ENCODE data around the gene PLA2G6.

Gene PLA2G6

GRCh38 chr22:38203855-38204514, 22.4 kb upstream of the PLA2G6 start:
- Mint-ChIP-seq H3K27ac (peak overlapping the region; percentile 46), H3K27me3 (no peaks in the 10 kb centered on the region), H3K9me3 (ENCODE audit: low read depth) (no peaks in the 10 kb centered on the region), H3K4me1 (ENCODE audit: low read depth) (peaks cover 28% of the 10 kb centered on the region), H3K36me3 (no peaks in the 10 kb centered on the region), H3K4me3 (peak overlapping the region; percentile 85)

DNA sequence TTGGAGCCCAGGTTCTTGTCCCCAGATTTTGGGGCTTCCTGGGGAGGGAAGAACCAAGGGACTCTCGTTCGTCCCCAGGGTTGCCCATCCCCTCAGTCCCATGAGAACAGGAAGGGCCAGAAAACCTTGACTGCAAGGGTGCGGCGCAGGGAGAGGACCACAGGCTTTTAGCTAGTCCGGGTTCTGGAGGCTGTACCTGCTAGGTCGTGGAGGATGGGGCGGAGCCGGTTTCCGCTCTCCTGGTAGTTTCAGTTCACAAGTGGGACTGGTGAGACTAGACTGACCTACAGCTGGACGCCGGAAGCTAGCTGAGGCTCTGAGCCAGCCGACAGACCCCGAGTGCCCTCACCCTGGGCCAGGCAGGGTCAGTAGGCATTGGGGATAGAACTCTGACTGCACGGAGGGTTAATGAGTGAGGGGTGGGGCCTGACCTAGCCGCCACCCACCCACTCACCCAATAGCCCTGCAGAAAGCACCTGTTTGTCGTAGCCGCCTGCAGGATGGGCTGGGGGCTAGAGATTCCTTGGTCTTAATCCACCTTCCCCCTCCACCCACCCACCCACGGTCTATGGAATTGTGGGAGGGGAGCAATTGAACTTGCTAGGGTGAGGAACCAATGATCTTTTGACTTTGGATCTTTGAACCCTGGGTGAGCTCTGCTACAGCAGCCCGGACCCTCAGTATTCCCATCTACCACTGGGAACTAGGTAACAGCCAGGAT, 21.6 kb upstream of the PLA2G6 start:
- no peaks in the 10 kb centered on the region for H3K27me3 Mint-ChIP-seq
- H3K36me3 Mint-ChIP-seq: no peaks in the 10 kb centered on the region
- H3K4me1 Mint-ChIP-seq (ENCODE audit: low read depth): peaks cover 28% of the 10 kb centered on the region
- peak overlapping the region; percentile 85 for H3K4me3 Mint-ChIP-seq
- H3K9me3 Mint-ChIP-seq (ENCODE audit: low read depth): no peaks in the 10 kb centered on the region
- peak overlapping the region; percentile 22 for H3K27ac Mint-ChIP-seq

GRCh38 chr22:38202437-38203089, 20.9 kb upstream of the PLA2G6 start:
- peak overlapping the region; percentile 22 for H3K27ac Mint-ChIP-seq
- no peaks in the 10 kb centered on the region for H3K36me3 Mint-ChIP-seq
- no peaks in the 10 kb centered on the region for H3K9me3 Mint-ChIP-seq (ENCODE audit: low read depth)
- no peaks in the 10 kb centered on the region for H3K27me3 Mint-ChIP-seq
- peak overlapping the region; percentile 85 for H3K4me3 Mint-ChIP-seq
- peaks cover 28% of the 10 kb centered on the region for H3K4me1 Mint-ChIP-seq (ENCODE audit: low read depth)

DNA sequence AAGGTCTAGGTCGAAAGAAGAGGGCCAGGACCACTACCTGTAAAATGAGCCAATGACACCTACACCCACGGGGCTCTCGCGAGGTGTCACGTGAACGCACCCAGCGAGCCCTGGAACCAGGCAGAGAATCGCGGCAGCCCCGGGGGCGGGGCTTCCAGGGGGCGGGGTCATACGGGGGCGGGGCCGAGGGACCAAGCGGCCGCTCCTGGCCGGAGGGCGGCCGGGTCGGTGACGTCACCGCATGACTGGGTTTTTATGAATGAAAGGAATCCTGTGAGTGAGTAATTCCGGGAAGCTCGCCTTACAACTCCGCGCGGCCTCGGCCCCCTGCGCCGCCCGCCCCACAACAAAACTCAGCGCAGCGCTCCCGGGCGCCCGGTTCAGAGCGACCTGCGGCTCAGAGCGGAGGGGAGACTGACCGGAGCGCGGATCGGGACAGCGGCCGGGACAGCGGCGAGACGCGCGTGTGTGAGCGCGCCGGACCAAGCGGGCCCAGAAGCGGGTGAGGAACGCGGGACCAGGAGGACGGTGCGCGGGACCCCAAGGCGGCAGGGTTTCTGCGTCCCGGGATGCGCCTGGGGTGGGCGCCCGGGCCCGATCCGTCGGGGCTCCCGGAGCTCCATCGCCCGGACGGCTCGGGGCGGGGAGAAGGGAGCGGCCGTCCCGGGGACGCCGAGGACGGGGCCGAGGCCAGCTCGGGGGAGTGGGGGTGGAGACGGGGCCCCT, 20.2 kb upstream of the PLA2G6 start, which contains the start of gene MAFF:
Gene MAFF, plus strand, starts transcription at position 284 of the 726 bp plus-strand sequence. CDS start 11,860 bp downstream, outside the sequence.
- peaks cover 28% of the 10 kb centered on the region for H3K4me1 Mint-ChIP-seq (ENCODE audit: low read depth)
- H3K27ac Mint-ChIP-seq: peak within 1 kb of the TSS; percentile 94
- no peaks in the 10 kb centered on the region for H3K9me3 Mint-ChIP-seq (ENCODE audit: low read depth)
- peak within 1 kb of the TSS; percentile 88 for H3K4me3 Mint-ChIP-seq
- H3K36me3 Mint-ChIP-seq: no peaks in the 10 kb centered on the region
- no peaks in the 10 kb centered on the region for H3K27me3 Mint-ChIP-seq

- peak overlapping the region; percentile 94 for H3K27ac Mint-ChIP-seq
- no peaks in the 10 kb centered on the region for H3K27me3 Mint-ChIP-seq
- H3K4me3 Mint-ChIP-seq: peak overlapping the region; percentile 88
- H3K4me1 Mint-ChIP-seq (ENCODE audit: low read depth): peaks cover 28% of the 10 kb centered on the region
- H3K9me3 Mint-ChIP-seq (ENCODE audit: low read depth): no peaks in the 10 kb centered on the region
- no peaks in the 10 kb centered on the region for H3K36me3 Mint-ChIP-seq
These were observed 19.7 kb upstream of the PLA2G6 start for GRCh38 chr22:38201371-38201710.

GRCh38 chr22:38199826-38200559, 18.4 kb upstream of the PLA2G6 start:
- Mint-ChIP-seq H3K36me3 (no peaks in the 10 kb centered on the region), H3K4me3 (no peak overlapping the region), H3K27me3 (no peaks in the 10 kb centered on the region), H3K27ac (no peak overlapping the region), H3K9me3 (ENCODE audit: low read depth) (no peaks in the 10 kb centered on the region), H3K4me1 (ENCODE audit: low read depth) (peaks cover 28% of the 10 kb centered on the region)

- Mint-ChIP-seq H3K36me3 (no peaks in the 10 kb centered on the region), H3K27ac (no peak overlapping the region), H3K4me3 (no peak overlapping the region), H3K27me3 (peaks cover under 1% of the 10 kb centered on the region), H3K9me3 (ENCODE audit: low read depth) (no peaks in the 10 kb centered on the region), H3K4me1 (ENCODE audit: low read depth) (peaks cover 12% of the 10 kb centered on the region)
These were observed 15.3 kb upstream of the PLA2G6 start for GRCh38 chr22:38196791-38197419.

- Mint-ChIP-seq H3K27me3 (peaks cover 2% of the 10 kb centered on the region), H3K27ac (no peak overlapping the region), H3K9me3 (ENCODE audit: low read depth) (no peaks in the 10 kb centered on the region), H3K36me3 (no peaks in the 10 kb centered on the region), H3K4me3 (no peak overlapping the region), H3K4me1 (ENCODE audit: low read depth) (no peaks in the 10 kb centered on the region)
These were observed 11.9 kb upstream of the PLA2G6 start for GRCh38 chr22:38193580-38193979.

DNA sequence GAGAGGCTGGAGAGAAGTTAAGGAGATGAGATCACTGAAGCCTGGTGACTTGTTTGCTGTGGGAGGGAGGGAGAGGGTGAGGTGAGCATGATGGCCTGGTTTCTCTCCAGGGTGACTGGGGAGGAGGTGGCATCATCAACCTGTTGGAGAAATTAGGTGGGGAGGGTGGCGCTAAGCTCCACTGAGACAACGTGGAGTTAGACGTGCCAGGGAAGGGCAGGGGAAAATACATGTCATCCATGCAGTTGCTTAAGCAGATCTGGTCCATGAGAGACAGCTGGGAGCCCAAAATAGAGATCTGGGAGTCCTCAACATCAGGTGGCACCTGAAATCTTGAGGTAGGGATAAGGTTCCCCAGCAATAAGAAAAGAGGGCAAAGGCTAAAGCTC, 10.8 kb upstream of the PLA2G6 start:
- Mint-ChIP-seq H3K4me3 (no peak overlapping the region), H3K36me3 (no peaks in the 10 kb centered on the region), H3K27me3 (peaks cover 2% of the 10 kb centered on the region), H3K27ac (no peak overlapping the region), H3K9me3 (ENCODE audit: low read depth) (no peaks in the 10 kb centered on the region), H3K4me1 (ENCODE audit: low read depth) (no peaks in the 10 kb centered on the region)

DNA sequence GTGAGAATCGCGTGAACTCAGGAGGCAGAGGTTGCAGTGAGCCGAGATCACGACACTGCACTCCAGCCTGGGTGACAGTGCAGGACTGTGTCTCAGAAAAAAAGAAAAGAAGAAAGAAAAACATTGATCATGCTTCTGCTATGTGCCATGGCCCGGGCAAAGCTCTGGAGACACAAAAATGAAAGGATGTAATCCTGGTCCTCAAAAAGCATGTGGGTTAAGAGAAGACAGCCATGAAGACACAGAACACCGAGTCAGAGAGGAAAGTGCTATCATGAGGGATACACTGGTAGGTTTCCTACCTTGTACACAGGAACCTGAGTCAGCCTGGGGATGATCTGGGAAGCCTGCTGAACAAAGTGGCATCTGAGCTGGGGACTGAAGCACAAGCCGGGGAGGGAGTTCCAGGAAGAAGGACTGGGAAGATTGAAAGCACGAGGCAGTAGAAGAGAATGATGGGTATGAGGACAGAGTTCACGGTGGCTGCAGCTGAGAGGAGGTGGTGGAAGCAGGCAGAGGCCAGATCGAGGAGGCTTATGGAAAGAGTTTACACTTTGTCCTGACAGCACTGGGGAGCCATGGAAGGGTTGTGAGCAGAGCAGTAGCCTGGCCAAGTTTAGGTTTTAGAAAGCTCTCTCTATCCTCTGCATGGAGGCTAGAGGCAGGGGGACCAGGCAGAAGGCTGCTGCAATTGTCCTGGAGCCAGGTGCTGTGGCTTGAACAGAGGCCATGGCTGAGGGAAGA, 10.3 kb upstream of the PLA2G6 start:
- Mint-ChIP-seq H3K27me3 (peaks cover 2% of the 10 kb centered on the region), H3K9me3 (ENCODE audit: low read depth) (no peaks in the 10 kb centered on the region), H3K4me1 (ENCODE audit: low read depth) (no peaks in the 10 kb centered on the region), H3K36me3 (no peaks in the 10 kb centered on the region), H3K27ac (no peak overlapping the region), H3K4me3 (no peak overlapping the region)

DNA sequence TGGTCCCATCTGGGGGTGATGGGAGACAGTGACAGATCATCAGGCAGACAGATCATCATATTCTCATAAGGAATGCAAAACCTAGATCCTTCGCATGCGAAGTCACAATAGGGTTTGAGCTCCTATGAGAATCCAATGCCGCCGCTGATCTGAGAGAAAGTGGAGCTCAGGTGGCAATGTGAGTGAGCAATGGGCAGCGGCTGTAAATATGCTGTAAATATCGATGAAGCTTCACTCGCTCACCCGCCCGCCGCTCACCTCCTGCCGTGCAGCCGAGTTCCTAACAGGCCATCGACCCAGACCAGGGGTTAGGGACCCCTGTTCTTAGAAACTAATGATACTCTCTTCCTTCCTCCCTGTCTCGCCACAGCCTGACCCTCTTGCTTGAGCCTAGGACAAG, 9.4 kb upstream of the PLA2G6 start:
- no peaks in the 10 kb centered on the region for H3K4me1 Mint-ChIP-seq (ENCODE audit: low read depth)
- H3K27ac Mint-ChIP-seq: no peak overlapping the region
- no peaks in the 10 kb centered on the region for H3K36me3 Mint-ChIP-seq
- peaks cover 2% of the 10 kb centered on the region for H3K27me3 Mint-ChIP-seq
- no peaks in the 10 kb centered on the region for H3K9me3 Mint-ChIP-seq (ENCODE audit: low read depth)
- H3K4me3 Mint-ChIP-seq: no peak overlapping the region

DNA sequence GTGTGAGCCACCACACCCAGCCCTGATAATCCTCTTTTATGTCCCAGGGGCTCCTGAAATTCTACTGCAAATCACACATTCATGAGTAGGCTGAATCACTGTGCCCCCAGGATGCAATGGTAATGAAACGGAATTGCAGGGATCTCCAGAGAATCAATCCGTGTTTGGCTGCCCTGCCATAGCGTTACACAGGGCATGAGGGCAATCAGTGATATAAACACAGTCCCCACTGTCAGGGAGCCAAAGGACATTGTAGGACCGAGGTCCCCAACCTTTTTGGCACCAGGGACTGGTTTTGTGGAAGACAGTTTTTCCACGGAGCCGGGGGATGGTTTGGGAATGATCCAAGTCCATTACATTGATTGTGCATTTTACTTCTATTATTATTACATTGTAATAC, 9.0 kb upstream of the PLA2G6 start:
- no peak overlapping the region for H3K4me3 Mint-ChIP-seq
- no peaks in the 10 kb centered on the region for H3K36me3 Mint-ChIP-seq
- H3K9me3 Mint-ChIP-seq (ENCODE audit: low read depth): no peaks in the 10 kb centered on the region
- peaks cover 2% of the 10 kb centered on the region for H3K27me3 Mint-ChIP-seq
- no peak overlapping the region for H3K27ac Mint-ChIP-seq
- no peaks in the 10 kb centered on the region for H3K4me1 Mint-ChIP-seq (ENCODE audit: low read depth)

- H3K36me3 Mint-ChIP-seq: no peaks in the 10 kb centered on the region
- H3K27me3 Mint-ChIP-seq: peaks cover 2% of the 10 kb centered on the region
- H3K27ac Mint-ChIP-seq: no peak overlapping the region
- no peaks in the 10 kb centered on the region for H3K9me3 Mint-ChIP-seq (ENCODE audit: low read depth)
- H3K4me1 Mint-ChIP-seq (ENCODE audit: low read depth): no peaks in the 10 kb centered on the region
- no peak overlapping the region for H3K4me3 Mint-ChIP-seq
These were observed 7.5 kb upstream of the PLA2G6 start for GRCh38 chr22:38189104-38189503.

Data from activated naive CD8-positive, alpha-beta T cell (primary cell).